Esophagus mucosa (tissue), 1 donor: ENCODE data around the gene TPSD1. TPM values are rescaled to one million over a fixed set of nuclear protein-coding genes. Genes with fewer than 3 reads are reported as not detected.
"Not testable (repeated sequence)": the region's sequence is repeated elsewhere in the genome, so short reads cannot be mapped to it uniquely, and the experiment has no call there.

ENCODE experiments used
- ATAC-seq: fragments of 200-7000 bp; cut with Tn5 transposase; one replicate; pipeline ENCODE4 v1.9.1; 2020
- total RNA-seq: library from RNA; stranded (reverse); gene quantifications from one replicate; pipeline ENCODE4 v1.2.4, GENCODE V29; 2023
- donor health status: DM: yes; HTN: yes; CAD: no.

TPSD1 gene
- total RNA-seq, 1 donor from 2014 or later = not detected

- ATAC-seq = peak; percentile 13
Observed at GRCh38 chr16:1241081-1241480, 14.8 kb upstream of the TPSD1 start.

- ATAC-seq = not testable (repeated sequence)
Observed at GRCh38 chr16:1243363-1243762, 12.5 kb upstream of the TPSD1 start.

GRCh38 chr16:1243907-1244850 lies 11.7 kb upstream of the TPSD1 start:
- ATAC-seq = not testable (repeated sequence)

- ATAC-seq = no peak
Observed at GRCh38 chr16:1244881-1245280, 11.0 kb upstream of the TPSD1 start.

- no peak for ATAC-seq
Observed at GRCh38 chr16:1245452-1246020, 10.3 kb upstream of the TPSD1 start.

GRCh38 chr16:1247903-1248537 lies 7.8 kb upstream of the TPSD1 start:
- not testable (repeated sequence) for ATAC-seq

- ATAC-seq = peak; percentile 79
Observed at GRCh38 chr16:1249031-1249755, 6.7 kb upstream of the TPSD1 start.

GRCh38 chr16:1253701-1254364 lies 2.0 kb upstream of the TPSD1 start:
- ATAC-seq = not testable (repeated sequence)

- not testable (repeated sequence) for ATAC-seq
Observed at GRCh38 chr16:1254821-1255220, 1.0 kb upstream of the TPSD1 start.

- not testable (repeated sequence) for ATAC-seq
Observed at GRCh38 chr16:1256296-1256873, 516 bp downstream of the TPSD1 start.

GRCh38 chr16:1256874-1257322 lies 1.0 kb downstream of the TPSD1 start:
- ATAC-seq = no peak

GRCh38 chr16:1257561-1258224 lies 1.8 kb downstream of the TPSD1 start:
- ATAC-seq = no peak

- peak; percentile 66 for ATAC-seq
Observed at GRCh38 chr16:1258225-1258600, 2.3 kb downstream of the TPSD1 start.

GRCh38 chr16:1258906-1259759 lies 3.3 kb downstream of the TPSD1 start:
- ATAC-seq = no peak

- no peak for ATAC-seq
Observed at GRCh38 chr16:1259760-1260068, 3.8 kb downstream of the TPSD1 start.

GRCh38 chr16:1260101-1260680 lies 4.3 kb downstream of the TPSD1 start:
- no peak for ATAC-seq

GRCh38 chr16:1261131-1261892 lies 5.4 kb downstream of the TPSD1 start:
- ATAC-seq = no peak

- no peak for ATAC-seq
Observed at GRCh38 chr16:1262210-1262845, 6.5 kb downstream of the TPSD1 start.

GRCh38 chr16:1262846-1263221 lies 7.0 kb downstream of the TPSD1 start:
- ATAC-seq = no peak
